SK-N-SH (cell line): ENCODE data around the gene TPH2. TPM values are rescaled to one million over a fixed set of nuclear protein-coding genes. Genes with fewer than 3 reads are reported as not detected.

ENCODE experiments used
- CTCF ChIA-PET: fragments of 300-600, 350-600 bp; formaldehyde crosslinking; extraction: SDS; loops from one replicate; lab custom pipeline; 2021; lab: Yijun Ruan, JAX
- POLR2A ChIA-PET: fragments of 350-600 bp; sonication (Branson Sonifier 250); formaldehyde crosslinking; extraction: SDS; loops from one replicate; lab custom pipeline; 2020; ENCODE audit warnings: antibody characterized with exemption, inconsistent platforms; lab: Yijun Ruan, JAX
- DNase-seq: peaks from one replicate; pipeline ENCODE4 v3.0.0; 2012
- H2AFZ ChIP-seq: fragments of 200-600 bp; sonication (generic); 2 replicates; pipeline ENCODE4 v1.8.1; 2016; ENCODE audit warnings: antibody characterized with exemption, mild to moderate bottlenecking, low read depth
- H3F3A ChIP-seq: fragments of 200-600 bp; sonication (generic); replicated peaks from 2 replicates; pipeline ENCODE3; 2016; ENCODE audit warnings: antibody characterized with exemption, mild to moderate bottlenecking; ENCODE audit not compliant: insufficient read depth
- H3K27ac ChIP-seq, 2 experiments: fragments of 200-500 bp in 1 of 2; fragments of 200-600 bp in 1 of 2; sonication (Bioruptor generic) in 1 of 2; sonication (generic), shearing (Covaris generic) in 1 of 2; 2 replicates each; pipeline versions ENCODE4 v1.5.1 to v1.6.1; 2014 to 2016; ENCODE audit warnings: low read depth in 2 of 2, inconsistent platforms in 1 of 2, low read length in 1 of 2, mild to moderate bottlenecking in 1 of 2, mixed read lengths in 1 of 2
- H3K27me3 ChIP-seq: fragments of 200-600 bp; sonication (generic), shearing (Covaris generic); 2 replicates; pipeline ENCODE4 v1.6.1; 2016; ENCODE audit warnings: mixed run types; ENCODE audit not compliant: insufficient read depth
- H3K36me3 ChIP-seq, 2 experiments: fragments of 200-500 bp in 1 of 2; fragments of 200-600 bp in 1 of 2; sonication (Bioruptor generic) in 1 of 2; sonication (generic) in 1 of 2; replicated peaks in 1 of 2; 2 replicates each; pipeline versions ENCODE3 to v1.5.1; 2014 to 2016; ENCODE audit warnings: low read length in 1 of 2, mild to moderate bottlenecking in 1 of 2; ENCODE audit not compliant: insufficient read depth in 2 of 2, control insufficient read depth in 1 of 2
- H3K4me1 ChIP-seq, 2 experiments: fragments of 200-500 bp in 1 of 2; fragments of 200-600 bp in 1 of 2; sonication (Bioruptor generic) in 1 of 2; sonication (generic), shearing (Covaris generic) in 1 of 2; 2 replicates each; pipeline versions ENCODE4 v1.5.1 to v1.6.1; 2014 to 2016; ENCODE audit warnings: low read depth in 1 of 2, low read length in 1 of 2, mixed run types in 1 of 2; ENCODE audit not compliant: insufficient read depth in 2 of 2, control insufficient read depth in 1 of 2
- H3K4me2 ChIP-seq: fragments of 200-600 bp; sonication (generic), shearing (Covaris generic); 2 replicates; pipeline ENCODE4 v1.6.1; 2017; ENCODE audit warnings: mixed run types
- H3K4me3 ChIP-seq, 2 experiments: fragments of 200-500 bp in 1 of 2; fragments of 200-600 bp in 1 of 2; sonication (Bioruptor generic) in 1 of 2; sonication (generic), shearing (Covaris generic) in 1 of 2; 2 replicates each; pipeline versions ENCODE4 v1.5.1 to v1.8.1; 2014 to 2016; ENCODE audit warnings: low read depth in 2 of 2, inconsistent platforms in 1 of 2, low read length in 1 of 2, mild to moderate bottlenecking in 1 of 2, mixed read lengths in 1 of 2, moderate library complexity in 1 of 2
- H3K79me2 ChIP-seq: fragments of 200-600 bp; sonication (generic); 2 replicates; pipeline ENCODE4 v1.8.1; 2017; ENCODE audit warnings: mild to moderate bottlenecking; ENCODE audit not compliant: insufficient read depth
- H3K9ac ChIP-seq: fragments of 200-600 bp; sonication (generic); 2 replicates; pipeline ENCODE4 v1.6.1; 2017; ENCODE audit warnings: mixed run types
- H3K9me2 ChIP-seq: fragments of 200-600 bp; sonication (generic); 2 replicates; pipeline ENCODE4 v1.6.1; 2017; ENCODE audit warnings: mixed run types
- H3K9me3 ChIP-seq: fragments of 200-600 bp; sonication (generic); 2 replicates; pipeline ENCODE4 v1.6.1; 2017; ENCODE audit warnings: mixed run types, mild to moderate bottlenecking, moderate library complexity
- H4K20me1 ChIP-seq: fragments of 200-600 bp; sonication (generic); 2 replicates; pipeline ENCODE4 v1.6.1; 2017; ENCODE audit warnings: mild to moderate bottlenecking, mixed run types; ENCODE audit not compliant: insufficient read depth
- CHD2 ChIP-seq: fragments of 150-350 bp; IDR thresholded peaks from 2 replicates; pipeline ENCODE4 v1.6.1; 2018; ENCODE audit warnings: low read length; ENCODE audit not compliant: partially characterized antibody
- ELF1 ChIP-seq: IDR thresholded peaks from 2 replicates; pipeline ENCODE4 v1.4.0; 2012
- EP300 ChIP-seq, 2 experiments: IDR thresholded peaks; 2 replicates each; pipeline versions ENCODE4 v1.4.0 to v1.6.1; 2012; ENCODE audit warnings: borderline replicate concordance in 1 of 2, low read depth in 1 of 2, low read length in 1 of 2
- FOXM1 ChIP-seq: IDR thresholded peaks from 2 replicates; pipeline ENCODE4 v1.4.0; 2012; ENCODE audit warnings: low read depth, mild to moderate bottlenecking
- GABPA ChIP-seq: IDR thresholded peaks from 2 replicates; pipeline ENCODE4 v1.4.0; 2012; ENCODE audit warnings: low read depth, mild to moderate bottlenecking
- GATA2 ChIP-seq: sonication (generic); formaldehyde crosslinking; IDR thresholded peaks from 2 replicates; pipeline ENCODE4 v1.5.0; 2020; ENCODE audit warnings: mild to moderate bottlenecking, missing genetic modification reagents
- JUND ChIP-seq: IDR thresholded peaks from 2 replicates; pipeline ENCODE4 v1.4.0; 2012
- MEF2A ChIP-seq: IDR thresholded peaks from 2 replicates; pipeline ENCODE4 v1.4.0; 2012; ENCODE audit warnings: low read depth, borderline replicate concordance
- MXI1 ChIP-seq: IDR thresholded peaks from 2 replicates; pipeline ENCODE4 v1.6.1; 2012; ENCODE audit warnings: mild to moderate bottlenecking, low read depth, low read length, improper control_type of control experiment
- PBX3 ChIP-seq: IDR thresholded peaks from 2 replicates; pipeline ENCODE4; 2012
- RAD21 ChIP-seq: IDR thresholded peaks from 2 replicates; pipeline ENCODE4 v1.6.1; 2012; ENCODE audit warnings: mild to moderate bottlenecking, low read length
- RFX5 ChIP-seq: IDR thresholded peaks from 2 replicates; pipeline ENCODE4 v1.6.1; 2012; ENCODE audit warnings: mild to moderate bottlenecking, improper control_type of control experiment, low read length
- RXRA ChIP-seq: IDR thresholded peaks from 2 replicates; pipeline ENCODE4 v1.4.0; 2012; ENCODE audit warnings: low read depth, mild to moderate bottlenecking, borderline replicate concordance
- SIN3A ChIP-seq: IDR thresholded peaks from 2 replicates; pipeline ENCODE4 v1.6.1; 2012; ENCODE audit warnings: low read depth, mild to moderate bottlenecking, low read length, moderate library complexity, borderline replicate concordance
- TCF12 ChIP-seq: IDR thresholded peaks from 2 replicates; pipeline ENCODE4 v1.4.0; 2012
- YY1 ChIP-seq: IDR thresholded peaks from 2 replicates; pipeline ENCODE4 v1.4.0; 2012; ENCODE audit warnings: low read depth, mild to moderate bottlenecking
- ZBTB33 ChIP-seq: IDR thresholded peaks from 2 replicates; pipeline ENCODE4 v1.4.0; 2012; ENCODE audit warnings: low read depth, borderline replicate concordance
- WGBS: methylation state at CpG from one replicate; pipeline ENCODE4 v1.1.6; 2017; ENCODE audit warnings: low lambda C conversion rate; 5-methylcytosine and 5-hydroxymethylcytosine counted together
- polyA plus RNA-seq, 3 experiments: library from polyadenylated mRNA; depleted of rRNA; stranded (reverse); fragments of >200 nt; gene quantifications; 2 replicates each; pipeline ENCODE4 v1.2.3, GENCODE V29; 2012
- TF ChIP-seq, protein P1 (sequence below): fragments of 200-600 bp; sonication (generic); IDR thresholded peaks from 2 replicates; pipeline ENCODE4 v1.6.1; 2017; ENCODE audit warnings: antibody characterized with exemption, mild to moderate bottlenecking, moderate library complexity
- TF ChIP-seq, protein P2 (sequence below): IDR thresholded peaks from 2 replicates; pipeline ENCODE4 v1.4.0; 2012; ENCODE audit warnings: low read depth
- TF ChIP-seq, protein P3 (sequence below): fragments of 150-350 bp; IDR thresholded peaks from 2 replicates; pipeline ENCODE4 v1.6.1; 2017; ENCODE audit warnings: antibody characterized with exemption, low read length, low read depth, borderline replicate concordance

TPH2 gene
- polyA plus RNA-seq, 1 of the 3 experiments (the other 2 are of a cell fraction) = not detected

- no peak for TF ChIP-seq JUND
- TF ChIP-seq, all 33 proteins: peak for 0
These were observed 92.4 kb downstream of the TPH2 start (continued) for GRCh38 chr12:72031066-72031465.

DNA sequence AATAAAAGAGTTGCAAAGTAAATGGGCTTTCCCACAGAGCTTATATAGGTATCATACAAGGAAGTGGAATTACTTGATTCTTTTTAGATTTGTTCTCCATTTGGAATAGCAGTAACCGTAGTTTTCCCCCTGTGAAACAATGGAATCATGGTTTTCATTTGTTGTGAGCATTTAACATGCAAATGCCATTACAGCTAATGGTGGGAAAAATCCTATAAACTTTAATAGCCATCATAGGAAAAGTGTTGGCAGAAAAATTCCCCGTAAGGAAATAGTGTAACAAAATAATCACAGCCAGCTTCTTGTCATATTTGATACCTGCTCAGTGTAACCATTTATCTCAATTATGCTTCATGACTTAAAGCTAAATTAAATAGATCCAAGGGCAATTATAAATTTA, 95.3 kb downstream of the TPH2 start:
- 35% methylated on average over 2 of the region's 2 CpGs for WGBS
- H3F3A ChIP-seq = no peaks in the 10 kb centered on the region
- DNase-seq = no peak
- H3K9me3 ChIP-seq = no peaks in the 10 kb centered on the region
- no peaks in the 10 kb centered on the region for H3K9me2 ChIP-seq
- H3K4me3 ChIP-seq = no peak overlapping the region
- ChIA-PET CTCF (interaction anchor here (1.9 kb wide), 1 partner anchor 17 kb away, joined by 9 read pairs; no protein-coding TSS in a partner anchor), POLR2A (interaction anchor here (0.7 kb wide), 1 partner anchor 14 kb away, joined by 3 read pairs; no protein-coding TSS in a partner anchor)
- H3K36me3 ChIP-seq = no peaks in the 10 kb centered on the region
- no peak overlapping the region for H3K4me2 ChIP-seq
- H3K9ac ChIP-seq = no peak overlapping the region
- no peaks in the 10 kb centered on the region for H3K4me1 ChIP-seq
- no peak overlapping the region for H2AFZ ChIP-seq
- TF ChIP-seq RXRA = no peak
- no peak for TF ChIP-seq MXI1
- TF ChIP-seq FOXM1 = no peak
- TF ChIP-seq PBX3 = no peak
- TF ChIP-seq ELF1 = no peak
- TF ChIP-seq SIN3A = no peak
- TF ChIP-seq RAD21 = no peak
- H4K20me1 ChIP-seq = no peaks in the 10 kb centered on the region
- H3K27ac ChIP-seq = no peak overlapping the region
- H3K27me3 ChIP-seq = no peaks in the 10 kb centered on the region
- no peaks in the 10 kb centered on the region for H3K79me2 ChIP-seq

GRCh38 chr12:72035625-72036024, 97.0 kb downstream of the TPH2 start:
- ChIA-PET CTCF (interaction anchor here (0.6 kb wide), 1 partner anchor 343 kb away, joined by 4 read pairs; no protein-coding TSS in a partner anchor), POLR2A (no interaction called here)
- Histone ChIP-seq H2AFZ (no peak overlapping the region), H3K9me2 (no peaks in the 10 kb centered on the region), H3K4me2 (no peak overlapping the region), H3K79me2 (no peaks in the 10 kb centered on the region), H3K4me3 (no peak overlapping the region), H3K9me3 (no peaks in the 10 kb centered on the region), H3F3A (no peaks in the 10 kb centered on the region), H3K36me3 (no peaks in the 10 kb centered on the region), H3K9ac (no peak overlapping the region), H4K20me1 (no peaks in the 10 kb centered on the region), H3K4me1 (no peaks in the 10 kb centered on the region), H3K27me3 (no peaks in the 10 kb centered on the region), H3K27ac (no peak overlapping the region)
- WGBS = 45% methylated on average over 5 of the region's 5 CpGs
- DNase-seq = no peak
- TF ChIP-seq, protein P1, sequence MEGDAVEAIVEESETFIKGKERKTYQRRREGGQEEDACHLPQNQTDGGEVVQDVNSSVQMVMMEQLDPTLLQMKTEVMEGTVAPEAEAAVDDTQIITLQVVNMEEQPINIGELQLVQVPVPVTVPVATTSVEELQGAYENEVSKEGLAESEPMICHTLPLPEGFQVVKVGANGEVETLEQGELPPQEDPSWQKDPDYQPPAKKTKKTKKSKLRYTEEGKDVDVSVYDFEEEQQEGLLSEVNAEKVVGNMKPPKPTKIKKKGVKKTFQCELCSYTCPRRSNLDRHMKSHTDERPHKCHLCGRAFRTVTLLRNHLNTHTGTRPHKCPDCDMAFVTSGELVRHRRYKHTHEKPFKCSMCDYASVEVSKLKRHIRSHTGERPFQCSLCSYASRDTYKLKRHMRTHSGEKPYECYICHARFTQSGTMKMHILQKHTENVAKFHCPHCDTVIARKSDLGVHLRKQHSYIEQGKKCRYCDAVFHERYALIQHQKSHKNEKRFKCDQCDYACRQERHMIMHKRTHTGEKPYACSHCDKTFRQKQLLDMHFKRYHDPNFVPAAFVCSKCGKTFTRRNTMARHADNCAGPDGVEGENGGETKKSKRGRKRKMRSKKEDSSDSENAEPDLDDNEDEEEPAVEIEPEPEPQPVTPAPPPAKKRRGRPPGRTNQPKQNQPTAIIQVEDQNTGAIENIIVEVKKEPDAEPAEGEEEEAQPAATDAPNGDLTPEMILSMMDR = no peak
- no peak for TF ChIP-seq FOXM1
- TF ChIP-seq TCF12 = no peak
- TF ChIP-seq, protein P2, sequence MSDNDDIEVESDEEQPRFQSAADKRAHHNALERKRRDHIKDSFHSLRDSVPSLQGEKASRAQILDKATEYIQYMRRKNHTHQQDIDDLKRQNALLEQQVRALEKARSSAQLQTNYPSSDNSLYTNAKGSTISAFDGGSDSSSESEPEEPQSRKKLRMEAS = no peak
- TF ChIP-seq, protein P3, sequence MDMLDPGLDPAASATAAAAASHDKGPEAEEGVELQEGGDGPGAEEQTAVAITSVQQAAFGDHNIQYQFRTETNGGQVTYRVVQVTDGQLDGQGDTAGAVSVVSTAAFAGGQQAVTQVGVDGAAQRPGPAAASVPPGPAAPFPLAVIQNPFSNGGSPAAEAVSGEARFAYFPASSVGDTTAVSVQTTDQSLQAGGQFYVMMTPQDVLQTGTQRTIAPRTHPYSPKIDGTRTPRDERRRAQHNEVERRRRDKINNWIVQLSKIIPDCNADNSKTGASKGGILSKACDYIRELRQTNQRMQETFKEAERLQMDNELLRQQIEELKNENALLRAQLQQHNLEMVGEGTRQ = no peak
- TF ChIP-seq GABPA = no peak
- TF ChIP-seq EP300 (IDR thresholded peaks at IDR 0.05; ENCODE audit: borderline replicate concordance in 1 of 2, low read depth in 1 of 2, low read length in 1 of 2) = no peak
- no peak for TF ChIP-seq MEF2A
- TF ChIP-seq RFX5 = no peak
- TF ChIP-seq YY1 = no peak
- TF ChIP-seq MXI1 = no peak
- TF ChIP-seq CHD2 = no peak
- TF ChIP-seq ZBTB33 = no peak
- no peak for TF ChIP-seq PBX3
- TF ChIP-seq GATA2 = no peak
- no peak for TF ChIP-seq RAD21
- TF ChIP-seq SIN3A = no peak
